ENCODE measurements around the gene EXOC6B.

The EXOC6B gene

DNA sequence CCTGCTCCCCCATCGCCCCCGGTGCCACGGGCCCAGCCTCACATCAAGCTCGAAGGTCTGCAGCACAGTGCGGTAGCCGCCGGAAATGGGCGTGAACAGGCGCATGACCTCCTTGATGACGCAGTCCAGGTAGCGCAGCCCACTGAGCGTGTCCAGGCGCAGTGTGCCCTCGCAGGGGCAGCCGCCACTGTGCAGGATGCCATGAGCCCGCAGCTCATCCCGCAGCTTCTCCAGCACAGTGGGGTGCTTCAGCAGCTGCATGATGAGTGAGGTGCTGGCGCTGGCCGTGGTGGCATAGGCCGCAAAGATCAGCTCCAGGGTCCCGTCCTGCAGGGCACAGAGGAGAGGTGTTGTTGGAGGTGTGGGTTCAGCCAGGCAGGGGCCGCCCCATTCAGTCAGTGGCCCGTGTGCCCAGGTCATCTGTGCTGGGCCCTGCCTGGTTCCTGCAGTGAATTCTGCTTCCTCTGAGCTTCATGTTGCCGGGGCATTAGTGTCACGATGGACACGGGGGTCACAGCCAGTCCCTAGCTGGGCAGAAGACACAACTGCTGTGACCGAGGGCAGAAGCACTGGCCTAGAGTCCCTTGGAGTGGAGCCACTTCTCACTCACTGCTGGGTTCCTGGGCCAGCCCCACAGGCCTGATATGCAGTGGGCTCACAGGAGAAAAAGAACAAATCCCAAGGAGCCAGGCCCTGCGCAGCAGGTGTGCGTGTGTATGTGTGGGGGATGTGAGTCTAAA, 692.7 kb downstream of the EXOC6B start:
- DNase-seq (ENCODE audit: low read depth), result no peak

DNA sequence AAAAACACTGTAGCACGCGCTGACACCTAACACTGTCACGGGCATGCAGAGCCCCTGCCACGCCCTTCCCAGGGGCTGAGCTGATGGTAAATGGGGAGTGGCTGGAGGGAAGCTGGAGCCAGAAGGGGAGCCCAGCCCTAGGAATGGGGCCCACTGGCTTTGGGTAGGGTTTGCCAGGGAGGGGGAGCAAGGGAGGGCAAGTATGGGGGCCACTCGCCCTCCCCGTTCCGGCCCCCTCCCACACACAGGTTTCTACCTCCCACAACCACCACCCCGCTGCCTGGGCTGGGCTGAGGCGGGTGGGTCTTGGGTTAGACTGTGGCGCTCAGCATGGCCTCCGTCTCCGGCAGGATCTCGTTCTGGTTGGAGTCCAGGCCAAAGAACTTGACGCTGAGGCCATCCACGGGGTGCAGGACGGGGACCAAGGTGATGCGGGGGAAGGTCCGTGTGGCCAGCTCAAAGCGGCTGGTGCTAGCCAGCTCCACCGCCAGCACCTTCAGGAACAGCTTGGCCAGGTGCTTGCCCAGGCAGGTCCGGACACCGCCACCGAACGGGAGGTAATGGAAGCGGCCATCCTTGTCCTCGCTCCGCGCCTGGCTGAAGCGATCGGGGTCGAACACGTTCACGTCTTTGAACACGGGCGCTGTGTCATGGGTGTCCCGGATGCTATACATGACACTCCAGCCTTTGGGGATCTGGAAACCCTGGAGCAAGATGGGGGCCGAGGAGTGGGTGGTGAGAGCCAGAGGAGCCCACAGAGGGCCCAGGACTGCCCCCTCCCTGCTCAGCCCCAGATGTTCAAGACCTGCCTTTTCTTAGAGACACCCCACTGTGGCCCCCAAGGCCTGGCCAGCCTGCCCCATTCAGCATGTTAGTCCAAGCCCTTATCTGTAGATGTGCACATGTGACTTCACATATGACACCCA, 693.7 kb downstream of the EXOC6B start:
- DNase-seq (ENCODE audit: low read depth), result no peak

DNA sequence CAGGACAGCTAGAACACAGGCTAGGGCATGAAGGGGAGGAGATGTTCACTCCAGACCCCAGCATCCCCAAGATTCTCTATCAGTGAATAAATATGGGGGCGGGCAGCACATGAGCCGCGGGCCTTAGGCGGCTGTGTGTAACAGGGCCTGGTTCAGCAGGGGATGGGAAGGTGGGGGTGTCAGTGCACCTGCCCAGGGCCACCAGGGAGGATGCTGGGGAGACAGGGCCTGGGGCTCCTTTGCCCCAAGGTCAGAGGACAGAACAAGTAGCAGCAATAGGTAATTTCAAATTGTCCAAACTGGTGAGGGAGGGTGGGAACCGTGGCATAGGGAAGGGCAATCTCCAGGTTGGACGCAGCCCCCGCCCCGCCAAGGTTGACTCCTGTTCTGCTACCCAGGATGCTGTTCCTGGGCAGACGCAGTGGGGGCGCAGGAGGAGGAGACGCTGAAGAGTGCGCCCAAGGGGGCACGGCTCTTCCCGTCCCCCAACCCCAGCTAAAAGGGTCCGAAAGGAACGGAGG, 694.4 kb downstream of the EXOC6B start:
- DNase-seq (ENCODE audit: low read depth), result no peak

DNA sequence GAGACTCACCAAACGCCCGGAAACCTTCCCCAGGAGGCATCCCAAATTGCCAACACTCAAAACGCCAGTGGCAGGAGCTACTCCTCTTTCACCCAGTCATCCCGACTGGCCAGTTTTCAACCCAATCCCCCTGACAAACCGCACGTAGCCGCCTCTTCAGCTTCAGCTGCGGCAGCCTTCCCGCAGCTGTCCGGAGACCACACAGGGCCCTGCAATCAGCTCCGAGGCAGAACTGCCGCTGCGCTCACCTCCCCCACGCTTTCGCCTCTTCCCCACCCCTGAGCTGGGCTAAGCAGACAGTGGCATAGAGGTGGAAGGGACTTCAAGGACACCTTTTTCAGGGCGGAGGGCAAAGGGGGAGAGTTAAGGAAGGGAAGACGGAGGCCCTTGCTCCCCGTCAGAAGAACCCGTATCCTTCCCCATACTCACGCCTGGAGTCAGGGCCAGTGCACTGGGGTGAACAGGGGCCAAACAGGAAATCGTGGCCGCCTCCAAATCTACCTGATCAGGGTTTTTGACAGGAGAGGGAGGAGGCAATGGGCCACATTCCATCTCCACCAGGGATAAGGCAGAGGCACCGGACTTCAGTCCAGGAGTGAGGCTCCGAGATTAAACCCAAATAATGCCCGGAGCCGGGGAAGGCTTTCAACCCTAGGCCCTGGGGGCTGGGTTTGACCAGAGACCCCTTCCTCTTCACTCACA, 695.0 kb downstream of the EXOC6B start:
- no peak for DNase-seq (ENCODE audit: low read depth)

DNA sequence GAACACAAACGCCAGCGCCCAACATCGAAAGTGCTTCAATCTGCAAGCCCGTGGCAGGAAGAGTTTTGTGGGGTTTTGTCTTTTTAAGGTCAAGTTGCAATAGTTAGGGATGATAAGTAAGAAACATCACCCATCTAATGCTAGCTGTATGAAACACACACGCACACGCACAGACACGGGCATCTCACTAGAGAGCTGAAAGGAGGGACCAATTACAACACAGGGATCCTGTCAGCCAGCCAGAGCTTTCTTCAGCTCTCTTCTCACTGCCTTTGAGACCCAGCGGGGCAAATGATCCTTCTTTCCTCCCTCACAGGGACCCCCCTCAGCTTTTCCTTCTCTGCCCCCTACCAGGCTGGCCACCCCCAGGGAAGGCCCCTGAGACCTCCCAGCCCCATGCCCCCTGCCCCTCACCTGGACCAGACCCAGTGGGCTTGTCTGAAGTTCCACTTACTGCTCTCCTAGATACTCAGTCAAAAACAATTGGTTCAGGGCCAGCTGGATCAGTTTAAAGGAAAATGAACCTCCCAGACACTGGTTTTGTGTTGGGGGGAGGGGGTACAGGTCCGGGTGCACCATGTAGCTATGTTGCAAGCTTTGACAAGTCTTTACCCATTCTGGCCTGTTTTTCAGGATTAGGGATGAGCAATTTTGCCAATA, 696.0 kb downstream of the EXOC6B start:
- DNase-seq (ENCODE audit: low read depth), result no peak

DNA sequence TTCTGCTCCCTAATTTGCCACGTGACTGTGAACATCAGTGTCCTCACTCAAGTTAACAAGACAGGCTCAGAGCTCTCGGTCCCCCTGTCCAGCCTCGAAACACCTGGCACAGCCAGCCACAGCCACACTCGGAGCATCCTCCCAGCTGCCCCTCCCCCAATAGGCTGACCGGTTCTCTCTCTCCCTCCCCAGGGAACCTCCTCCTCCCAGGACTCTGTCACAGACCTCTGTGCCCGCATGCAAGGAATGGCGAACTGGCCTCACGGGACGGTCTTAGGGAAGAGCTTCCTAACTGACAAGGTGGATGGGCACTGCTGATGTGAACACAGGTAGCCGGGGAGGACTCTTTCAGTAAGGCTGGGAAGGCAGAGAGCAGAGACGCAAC, 697.0 kb downstream of the EXOC6B start:
- no peak for DNase-seq (ENCODE audit: low read depth)

DNA sequence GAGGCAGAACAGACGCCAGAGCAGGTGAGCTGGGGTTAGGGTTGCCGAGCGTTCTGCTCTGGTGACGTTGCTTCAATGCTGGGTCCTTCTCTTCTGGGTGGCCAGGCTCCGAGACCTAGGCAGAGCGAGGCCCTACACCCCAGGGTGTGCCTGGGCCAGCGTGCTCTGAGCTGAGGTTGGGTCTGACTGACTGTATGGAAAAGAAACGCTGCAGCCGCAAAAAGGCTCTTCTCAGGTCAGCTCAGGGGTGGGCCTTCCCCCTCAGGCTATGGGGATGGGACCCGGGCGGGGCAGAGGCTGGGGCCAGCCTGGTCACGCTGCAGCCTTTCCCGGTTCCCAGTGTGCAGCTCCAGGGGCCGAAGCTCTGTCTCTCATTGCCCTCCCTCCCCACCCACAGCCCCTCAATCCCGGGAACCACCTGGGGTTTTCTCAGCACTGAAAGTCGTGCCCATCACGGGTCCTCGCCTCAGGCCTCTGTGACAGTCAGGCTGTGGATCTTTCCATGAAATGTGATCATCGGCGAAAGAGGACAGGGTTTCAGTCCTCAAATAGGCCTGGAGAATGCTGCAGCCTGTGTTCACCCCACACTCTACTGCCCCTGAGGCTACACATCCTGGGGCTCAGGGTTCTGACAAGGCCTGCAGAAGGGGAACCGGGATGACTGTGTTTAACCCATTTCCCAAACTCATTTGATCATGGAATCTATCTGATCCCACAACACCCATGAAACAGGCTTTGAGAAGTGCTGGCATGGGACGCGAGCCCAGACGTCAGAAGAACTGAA, 697.6 kb downstream of the EXOC6B start:
- no peak for DNase-seq (ENCODE audit: low read depth)

DNA sequence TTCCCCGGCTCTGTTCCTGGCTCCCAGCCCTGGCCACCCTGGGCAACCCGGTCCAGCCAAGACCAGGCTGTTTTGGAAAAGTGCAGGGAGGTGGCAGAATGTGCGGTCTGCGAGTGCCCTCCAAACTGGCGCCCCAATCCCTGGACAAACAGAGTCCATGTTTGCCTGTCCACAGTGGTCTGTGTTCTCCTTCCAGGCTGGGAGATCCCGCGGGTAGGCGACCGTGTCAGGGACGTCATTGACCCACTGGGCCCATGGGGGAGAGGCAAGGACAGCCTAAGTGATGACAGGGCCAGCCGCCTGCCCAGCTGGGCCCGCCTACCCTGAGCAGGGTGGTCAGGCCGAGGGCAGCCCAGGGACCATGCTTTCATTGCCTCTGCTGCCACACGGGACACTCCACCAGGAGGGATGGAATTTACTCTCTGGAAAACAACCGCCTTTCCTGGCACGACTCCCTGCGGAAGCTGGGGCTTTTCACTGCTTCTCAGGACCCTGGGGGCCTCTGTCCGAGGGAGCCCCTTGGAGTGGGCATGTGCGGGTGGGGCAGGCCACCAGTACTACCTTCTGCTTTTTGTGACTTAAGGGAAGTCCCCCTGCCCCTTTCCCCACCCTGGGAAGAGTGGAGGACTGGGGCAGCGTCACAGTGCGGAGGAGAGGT, 698.3 kb downstream of the EXOC6B start:
- no peak for DNase-seq (ENCODE audit: low read depth)

DNA sequence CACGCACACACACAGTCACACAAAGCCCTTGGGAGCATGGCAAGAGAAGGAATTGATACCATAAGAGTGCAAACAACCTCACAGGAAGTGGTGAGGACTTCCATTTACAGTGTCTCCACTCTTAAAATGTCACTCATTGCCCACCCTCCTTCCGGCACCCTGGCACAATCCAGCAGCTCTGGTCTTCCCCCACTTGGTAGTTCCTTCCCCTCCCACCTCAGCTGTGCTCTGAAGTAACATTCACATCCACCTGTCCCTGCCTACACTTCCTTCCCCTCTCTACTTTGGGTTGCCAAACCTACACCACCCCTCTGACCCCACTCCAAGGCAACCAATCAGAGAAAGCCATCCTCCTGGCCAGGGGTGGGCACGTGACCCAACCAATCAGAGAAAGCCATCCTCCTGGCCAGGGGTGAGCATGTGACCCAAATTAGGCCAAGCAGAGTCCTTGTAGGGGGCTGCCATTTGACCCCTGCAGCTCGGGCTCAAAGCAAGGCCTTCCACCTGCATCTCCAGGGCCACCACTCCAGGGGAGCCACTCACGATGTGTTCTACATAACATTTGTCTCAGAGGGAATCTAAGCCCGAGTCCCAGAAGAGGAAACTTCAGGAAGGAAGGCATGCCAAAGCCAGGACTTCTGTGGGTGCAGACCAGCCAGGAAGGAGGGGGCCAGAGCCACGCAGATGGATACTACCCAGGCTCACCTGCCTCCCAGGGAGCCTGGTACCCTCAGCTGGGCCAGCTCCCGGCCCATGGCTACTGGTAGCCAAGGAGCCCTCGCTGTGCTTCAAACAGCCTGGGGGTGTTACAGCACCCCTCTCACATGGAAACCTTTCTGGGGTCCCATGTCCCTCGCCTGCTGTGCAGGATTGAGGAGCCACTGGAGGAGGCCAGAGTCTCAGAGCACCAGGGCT, 699.4 kb downstream of the EXOC6B start:
- DNase-seq (ENCODE audit: low read depth), result no peak

All from stimulated activated CD8-positive, alpha-beta memory T cell treated with anti-CD3 and anti-CD28 coated beads, Interleukin-12 subunit alpha, Interleukin-12 subunit beta, amount 100 ng/mL, for 4 hours (primary cell).